Ovary (tissue), 9 donors: ENCODE measurements around the gene LRP1B. TPM values are rescaled to one million over a fixed set of nuclear protein-coding genes. Genes with fewer than 3 reads are reported as not detected.

Experiments used
- DNase-seq, 5 donors: peaks; one replicate each; pipeline ENCODE4 v3.0.0-alpha.2; 2019 to 2020
- H3K27ac ChIP-seq, 2 donors: fragments of 200-600 bp; one replicate each; pipeline versions ENCODE4 v1.5.1 to v1.8.0; 2019 to 2022
- H3K27me3 ChIP-seq: fragments of 200-600 bp; one replicate; pipeline ENCODE4 v1.8.0; 2022
- H3K36me3 ChIP-seq: fragments of 200-600 bp; sonication (generic); one replicate; pipeline ENCODE4 v1.5.1; 2019
- H3K4me1 ChIP-seq: one replicate; pipeline ENCODE4 v1.8.1; 2013; ENCODE audit warnings: mild to moderate bottlenecking, moderate library complexity; ENCODE audit not compliant: insufficient read depth
- H3K4me3 ChIP-seq: fragments of 200-600 bp; sonication (generic); one replicate; pipeline ENCODE4 v1.5.1; 2017
- H3K9me3 ChIP-seq, 2 donors: fragments of 200-600 bp in 1 of 2; sonication (generic) in 1 of 2; one replicate each; pipeline versions ENCODE4 v1.5.1 to v1.8.1; 2013 to 2019; ENCODE audit warnings: mild to moderate bottlenecking in 1 of 2, moderate library complexity in 1 of 2
- EP300 ChIP-seq: sonication (generic); formaldehyde crosslinking; IDR thresholded peaks from one replicate; pipeline ENCODE4 v1.6.1; 2017; ENCODE audit warnings: antibody characterized with exemption
- POLR2A ChIP-seq: fragments of 450-650 bp; IDR thresholded peaks from one replicate; pipeline ENCODE4 v1.6.1; 2017; ENCODE audit warnings: antibody characterized with exemption, mild to moderate bottlenecking, moderate library complexity
- WGBS, 3 donors: extraction: QIAGEN DNeasy Blood & Tissue Kit in 1 of 3; methylation state at CpG; one replicate each; pipeline versions ENCODE4 v1.1.5 to v1.1.7; 2013 to 2017; 5-methylcytosine and 5-hydroxymethylcytosine counted together
- intact Hi-C, 4 donors: fragments of 100-400 bp; cut with DNase I; formaldehyde crosslinking; loops; one replicate each; pipeline versions ENCODE4 v1.11.0 to v1.15.1; 2022 to 2023
- polyA plus RNA-seq, 2 donors: library from polyadenylated mRNA; stranded (reverse); fragments of 200-250 nt in 1 of 2; fragments of 350-450 nt in 1 of 2; fragmentation: Illumina TruSeq in 1 of 2; extraction: RNeasy Lipid Tissue Mini Kit (QIAGEN cat#74804) in 1 of 2; gene quantifications; one replicate each; pipeline ENCODE4 v1.2.3, GENCODE V29; 2013 to 2014
- total RNA-seq, 7 donors: library from RNA; depleted of rRNA in 2 of 7; stranded (reverse); fragments of >200 nt in 2 of 7; fragmentation: NEBNext Ultra II Directional in 3 of 7; extraction: Animal tissue kit (Norgen Biotek cat#: 25700) in 3 of 7; gene quantifications; one replicate each; pipeline versions ENCODE4 v1.1.0 to v1.2.4, GENCODE V29; 2016 to 2023
- TF ChIP-seq, protein P1 (sequence below), 3 donors: fragments of 450-650 bp in 2 of 3; fragments of 200-600 bp in 1 of 3; IDR thresholded peaks; one replicate each; pipeline versions ENCODE4 v1.5.1 to v1.8.0; 2016 to 2022; ENCODE audit warnings: antibody characterized with exemption in 3 of 3, mild to moderate bottlenecking in 1 of 3
- donor health status: DM: no; HTN: no; CAD: no; lungs with moderate emphysema.
- donor health status: DM: no; HTN: no; CAD: no.
- donor health status: Bipolar disorder and iron deficiency.
- donor health status: DM: yes; HTN: yes; CAD: no.
- donor health status: DM: no; HTN: no; CAD: no.
- donor health status: DM: yes; HTN: yes; CAD: no.

The LRP1B gene
- total and polyA plus RNA-seq, 9 donors = 0.08 to 2.6 (median 0.37) TPM

DNA sequence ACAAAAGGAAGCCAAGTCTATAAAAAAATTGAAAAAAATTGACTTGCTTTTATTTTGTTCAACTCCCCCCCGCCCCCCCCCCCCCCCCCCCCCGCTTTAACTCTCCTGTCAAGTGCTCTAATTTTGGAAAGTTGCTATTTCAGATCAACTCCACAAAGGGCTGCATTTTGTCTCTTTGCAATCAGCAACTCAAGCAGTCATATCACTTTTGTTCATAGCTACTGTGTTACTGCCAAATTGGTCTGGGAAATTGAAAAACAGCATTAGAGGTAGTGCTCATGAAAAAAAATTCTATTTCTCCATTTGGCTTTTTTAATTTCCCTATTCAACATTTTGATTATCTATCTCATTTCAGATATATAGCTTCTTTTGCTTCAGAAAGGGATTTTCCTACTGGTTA is 531.8 kb downstream of the LRP1B start:
- WGBS, 3 donors = 0 to 53% (median 26%) methylated on average over 1 to 2 of the region's 2 CpGs
- Histone ChIP-seq H3K4me3 (no peak overlapping the region), H3K4me1 (no peaks in the 10 kb centered on the region), H3K9me3 (no peaks in the 10 kb centered on the region), H3K27me3 (no peaks in the 10 kb centered on the region), H3K27ac (no peak overlapping the region), H3K36me3 (no peaks in the 10 kb centered on the region)
- intact Hi-C loops = no loop called here
- TF ChIP-seq POLR2A (no peak), EP300 (no peak)
- TF ChIP-seq, protein P1, sequence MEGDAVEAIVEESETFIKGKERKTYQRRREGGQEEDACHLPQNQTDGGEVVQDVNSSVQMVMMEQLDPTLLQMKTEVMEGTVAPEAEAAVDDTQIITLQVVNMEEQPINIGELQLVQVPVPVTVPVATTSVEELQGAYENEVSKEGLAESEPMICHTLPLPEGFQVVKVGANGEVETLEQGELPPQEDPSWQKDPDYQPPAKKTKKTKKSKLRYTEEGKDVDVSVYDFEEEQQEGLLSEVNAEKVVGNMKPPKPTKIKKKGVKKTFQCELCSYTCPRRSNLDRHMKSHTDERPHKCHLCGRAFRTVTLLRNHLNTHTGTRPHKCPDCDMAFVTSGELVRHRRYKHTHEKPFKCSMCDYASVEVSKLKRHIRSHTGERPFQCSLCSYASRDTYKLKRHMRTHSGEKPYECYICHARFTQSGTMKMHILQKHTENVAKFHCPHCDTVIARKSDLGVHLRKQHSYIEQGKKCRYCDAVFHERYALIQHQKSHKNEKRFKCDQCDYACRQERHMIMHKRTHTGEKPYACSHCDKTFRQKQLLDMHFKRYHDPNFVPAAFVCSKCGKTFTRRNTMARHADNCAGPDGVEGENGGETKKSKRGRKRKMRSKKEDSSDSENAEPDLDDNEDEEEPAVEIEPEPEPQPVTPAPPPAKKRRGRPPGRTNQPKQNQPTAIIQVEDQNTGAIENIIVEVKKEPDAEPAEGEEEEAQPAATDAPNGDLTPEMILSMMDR (IDR thresholded peaks at IDR 0.05) = no peak
- no peak for DNase-seq

DNA sequence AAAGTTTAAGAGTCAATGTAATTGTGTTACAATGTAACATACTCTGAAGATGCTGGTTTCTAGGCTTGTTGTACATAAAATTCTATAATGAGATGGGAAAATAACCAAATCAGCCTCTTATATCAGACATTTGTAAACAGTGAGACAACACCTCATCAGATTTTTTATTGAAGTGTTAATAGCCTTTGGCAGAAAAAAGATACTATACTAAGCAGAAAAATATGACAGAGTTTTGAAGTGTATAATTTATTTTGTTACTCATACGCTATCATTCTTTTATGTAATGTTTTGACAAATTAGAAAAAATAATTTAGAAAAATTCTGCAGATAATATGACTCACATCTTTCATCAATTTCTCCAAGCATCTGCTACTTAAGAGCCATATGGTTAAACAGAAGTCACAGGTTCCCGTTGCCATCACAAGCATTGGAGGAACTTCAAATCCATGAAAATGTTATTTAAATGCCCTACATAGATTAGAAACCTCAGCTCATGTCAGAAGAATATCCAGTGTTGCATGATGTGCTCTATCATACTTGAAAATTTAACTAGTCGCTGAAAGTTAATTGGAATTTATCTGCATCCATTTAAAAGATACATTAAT is 535.4 kb downstream of the LRP1B start:
- Histone ChIP-seq H3K4me3 (no peak overlapping the region), H3K36me3 (no peaks in the 10 kb centered on the region), H3K27ac (no peak overlapping the region), H3K9me3 (no peaks in the 10 kb centered on the region), H3K4me1 (no peaks in the 10 kb centered on the region), H3K27me3 (no peaks in the 10 kb centered on the region)
- WGBS, 3 donors = 73 to 82% (median 77%) methylated on average over 3 of the region's 3 CpGs
- DNase-seq = no peak
- TF ChIP-seq EP300 = no peak
- no peak for TF ChIP-seq POLR2A
- TF ChIP-seq, protein P1 (IDR thresholded peaks at IDR 0.05) = no peak
- intact Hi-C loops = no loop called here

DNA sequence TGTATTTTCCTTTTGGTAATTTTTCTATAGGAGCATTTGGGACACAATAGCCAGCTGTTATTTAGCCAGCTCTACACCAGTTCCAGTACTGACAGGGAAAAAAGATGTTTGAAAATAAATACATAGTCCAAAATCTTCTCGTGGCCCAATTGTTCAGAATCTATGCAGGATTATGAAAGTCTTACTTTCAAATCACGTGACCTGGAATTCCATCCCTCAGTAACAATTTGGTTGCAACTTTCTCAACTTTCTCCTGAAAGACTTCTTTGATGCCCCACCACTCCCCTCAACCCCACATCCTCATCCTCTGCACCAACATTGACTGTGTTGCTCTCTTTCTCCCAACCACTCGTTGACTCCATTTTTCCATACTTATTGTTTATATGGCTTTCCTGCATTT is 539.0 kb downstream of the LRP1B start:
- 59 to 92% (median 63%) methylated on average over 3 of the region's 3 CpGs for WGBS, 3 donors
- no peak for DNase-seq
- Histone ChIP-seq H3K4me3 (no peak overlapping the region), H3K27ac (no peak overlapping the region), H3K27me3 (no peaks in the 10 kb centered on the region), H3K36me3 (no peaks in the 10 kb centered on the region), H3K4me1 (no peaks in the 10 kb centered on the region), H3K9me3 (no peaks in the 10 kb centered on the region)
- TF ChIP-seq EP300 = no peak
- no peak for TF ChIP-seq POLR2A
- TF ChIP-seq, protein P1 (IDR thresholded peaks at IDR 0.05) = no peak
- intact Hi-C loops = no loop called here

DNA sequence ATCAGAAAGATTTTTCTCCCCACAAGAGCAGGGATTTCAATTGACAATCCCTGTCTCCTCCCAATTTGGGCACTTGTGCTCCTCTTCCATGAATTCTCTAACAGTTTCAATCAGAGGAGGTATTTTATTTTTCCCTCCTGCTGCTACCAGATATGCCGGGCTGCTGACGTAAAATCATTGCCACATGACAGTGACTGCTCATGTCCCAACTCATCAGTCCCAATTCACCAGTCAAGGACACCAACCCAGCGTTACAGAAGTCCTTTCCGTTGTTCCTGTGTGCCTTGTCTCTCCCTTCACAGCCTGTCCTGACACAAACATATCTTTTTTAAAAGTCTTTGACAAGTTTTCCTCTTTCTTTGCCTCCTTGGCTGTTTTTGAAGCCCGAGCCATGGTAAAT is 540.2 kb downstream of the LRP1B start:
- DNase-seq = no peak
- no peaks in the 10 kb centered on the region for H3K9me3 ChIP-seq
- no peak overlapping the region for H3K27ac ChIP-seq
- no peaks in the 10 kb centered on the region for H3K4me1 ChIP-seq
- TF ChIP-seq, protein P1 (IDR thresholded peaks at IDR 0.05) = no peak
- TF ChIP-seq POLR2A (no peak), EP300 (no peak)
- H3K36me3 ChIP-seq = no peaks in the 10 kb centered on the region
- no peaks in the 10 kb centered on the region for H3K27me3 ChIP-seq
- 87 to 93% (median 89%) methylated on average over 5 of the region's 5 CpGs for WGBS, 3 donors
- intact Hi-C loops = no loop called here
- no peak overlapping the region for H3K4me3 ChIP-seq
